Measurements from ENCODE around the gene PROM2. TPM values are rescaled to one million over a fixed set of nuclear protein-coding genes. Genes with fewer than 3 reads are reported as not detected.

The PROM2 gene
- total RNA-seq, 2 experiments from 2014 or later = 0.60 to 0.73 TPM

DNA sequence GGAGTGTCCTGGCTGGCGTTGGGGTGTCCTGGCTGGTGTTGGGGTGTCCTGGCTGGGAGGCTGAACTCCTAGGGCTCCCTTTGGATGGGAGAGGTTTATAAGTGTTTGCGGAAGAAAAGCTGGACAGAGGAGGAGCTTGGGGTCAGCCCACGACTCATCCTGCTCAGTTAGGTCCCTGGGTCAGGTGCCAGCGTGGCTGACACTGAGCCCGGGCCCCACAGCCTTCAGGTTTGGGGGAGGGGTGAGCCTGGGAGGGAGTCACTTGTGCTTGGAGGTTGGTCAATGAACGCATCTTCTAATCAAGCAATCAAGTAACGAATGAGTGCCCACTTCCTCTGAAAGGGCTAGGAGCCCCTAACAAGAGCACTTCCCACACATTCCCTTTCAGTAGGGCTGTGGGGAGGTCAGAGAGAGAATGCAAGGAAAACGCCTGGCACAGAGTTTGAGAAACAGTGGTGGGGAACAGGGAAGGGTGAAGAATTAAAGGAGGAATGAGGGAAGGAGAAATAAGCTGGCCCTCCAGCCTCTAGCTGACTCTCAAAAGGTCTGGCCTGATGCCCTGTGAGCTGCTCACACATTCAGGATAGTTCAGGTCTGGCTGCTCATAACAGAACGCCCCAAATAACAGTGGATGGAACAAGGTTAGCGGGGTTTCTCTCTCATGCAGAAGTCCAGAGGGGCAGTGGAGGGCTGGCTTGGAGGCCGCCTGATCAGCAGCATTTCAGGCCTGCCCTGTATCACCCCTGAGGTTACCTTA is 23.6 kb downstream of the PROM2 start:
- ChIA-PET CTCF (no interaction called here), POLR2A (no interaction called here)
- Mint-ChIP-seq H3K4me1 (ENCODE audit: low read depth) (no peaks in the 10 kb centered on the region), H3K4me3 (no peak overlapping the region), H3K36me3 (ENCODE audit: low read depth) (no peaks in the 10 kb centered on the region), H3K27ac (no peak overlapping the region), H3K27me3 (no peaks in the 10 kb centered on the region), H3K9me3 (no peaks in the 10 kb centered on the region)
- Histone ChIP-seq H3K36me3 (ENCODE audit: insufficient read depth, low read length) (no peaks in the 10 kb centered on the region), H3K4me3 (ENCODE audit: low read length) (no peak overlapping the region), H3K27me3 (ENCODE audit: control insufficient read depth in 1 of 2, insufficient read depth in 2 of 2, low read length in 2 of 2) (no peaks in the 10 kb centered on the region), H3K9me3 (ENCODE audit: control insufficient read depth in 1 of 2, insufficient read depth in 1 of 2, low read length in 2 of 2) (peaks cover 0 to 23% of the 10 kb centered on the region in 2 experiments), H3K27ac (ENCODE audit: low read depth in 1 of 2, low read length in 2 of 2) (no peak overlapping the region), H3K4me1 (ENCODE audit: insufficient read depth, low read length) (no peaks in the 10 kb centered on the region)
- DNase-seq (no peak), ATAC-seq (ENCODE audit: poor library complexity) (no peak)
- intact Hi-C loops (cut with DNase I, micrococcal nuclease) = no loop called here
- TF ChIP-seq, protein P1, sequence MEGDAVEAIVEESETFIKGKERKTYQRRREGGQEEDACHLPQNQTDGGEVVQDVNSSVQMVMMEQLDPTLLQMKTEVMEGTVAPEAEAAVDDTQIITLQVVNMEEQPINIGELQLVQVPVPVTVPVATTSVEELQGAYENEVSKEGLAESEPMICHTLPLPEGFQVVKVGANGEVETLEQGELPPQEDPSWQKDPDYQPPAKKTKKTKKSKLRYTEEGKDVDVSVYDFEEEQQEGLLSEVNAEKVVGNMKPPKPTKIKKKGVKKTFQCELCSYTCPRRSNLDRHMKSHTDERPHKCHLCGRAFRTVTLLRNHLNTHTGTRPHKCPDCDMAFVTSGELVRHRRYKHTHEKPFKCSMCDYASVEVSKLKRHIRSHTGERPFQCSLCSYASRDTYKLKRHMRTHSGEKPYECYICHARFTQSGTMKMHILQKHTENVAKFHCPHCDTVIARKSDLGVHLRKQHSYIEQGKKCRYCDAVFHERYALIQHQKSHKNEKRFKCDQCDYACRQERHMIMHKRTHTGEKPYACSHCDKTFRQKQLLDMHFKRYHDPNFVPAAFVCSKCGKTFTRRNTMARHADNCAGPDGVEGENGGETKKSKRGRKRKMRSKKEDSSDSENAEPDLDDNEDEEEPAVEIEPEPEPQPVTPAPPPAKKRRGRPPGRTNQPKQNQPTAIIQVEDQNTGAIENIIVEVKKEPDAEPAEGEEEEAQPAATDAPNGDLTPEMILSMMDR (IDR thresholded peaks at IDR 0.05) = no peak

DNA sequence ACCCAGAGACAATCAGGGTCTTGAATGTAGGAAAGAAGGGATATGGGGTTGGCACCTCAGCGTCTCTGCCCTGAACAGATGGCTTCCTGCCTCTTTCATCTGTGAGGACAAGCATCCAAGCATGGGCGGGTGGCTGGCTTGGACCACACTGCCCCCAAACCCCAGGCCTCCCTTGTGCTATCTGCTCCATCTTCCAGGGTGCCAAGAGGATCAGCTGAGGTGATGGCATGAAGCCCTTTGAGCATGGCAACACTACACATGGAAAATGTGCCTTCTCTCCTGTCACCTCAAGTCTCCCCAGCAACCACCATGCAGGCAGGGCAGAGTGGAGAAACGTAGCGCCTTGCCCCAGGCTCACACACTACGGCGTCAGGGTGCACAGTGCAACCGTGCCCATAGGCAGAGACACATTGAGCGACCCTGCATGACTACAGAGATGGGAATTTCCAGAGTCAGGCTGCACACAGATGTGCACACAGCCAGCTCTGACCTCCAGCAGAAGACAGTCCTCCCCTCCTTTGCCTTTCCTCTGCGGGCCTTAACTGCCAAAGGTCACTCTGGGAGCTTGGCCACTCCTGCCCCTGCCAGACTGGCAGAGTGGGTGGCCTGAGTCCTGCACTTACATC is 24.4 kb downstream of the PROM2 start:
- H3K9me3 Mint-ChIP-seq = no peaks in the 10 kb centered on the region

DNA sequence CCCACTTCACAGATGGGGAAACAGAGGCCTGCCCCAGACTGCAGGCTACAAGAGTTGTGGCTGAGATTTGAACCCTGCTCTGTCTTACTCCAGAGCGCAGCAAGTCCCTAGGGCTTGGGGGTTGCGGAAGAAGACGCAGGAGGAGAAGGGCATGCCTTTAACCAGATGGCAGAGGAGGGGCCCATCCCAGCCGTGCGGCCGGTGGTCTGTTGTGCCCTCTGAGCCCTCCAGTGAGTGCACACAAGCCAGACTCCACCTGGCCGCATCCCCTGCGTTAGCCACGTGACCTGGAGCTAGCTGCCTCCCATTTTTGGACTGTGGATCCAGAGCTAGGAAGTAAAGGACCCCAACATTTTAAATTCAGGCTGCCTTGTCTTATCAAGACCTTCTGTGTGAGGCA is 25.7 kb downstream of the PROM2 start:
- peaks cover 0 to 2% of the 10 kb centered on the region in 2 experiments for H3K9me3 ChIP-seq (ENCODE audit: control insufficient read depth in 1 of 2, insufficient read depth in 1 of 2, low read length in 2 of 2)
- no peak overlapping the region for H3K27ac Mint-ChIP-seq

More for the DNA sequence above, 24.4 kb downstream of the PROM2 start:
- CTCF ChIA-PET = no interaction called here
- Mint-ChIP-seq H3K4me3 (no peak overlapping the region), H3K4me1 (ENCODE audit: low read depth) (no peaks in the 10 kb centered on the region), H3K27ac (no peak overlapping the region), H3K36me3 (ENCODE audit: low read depth) (no peaks in the 10 kb centered on the region), H3K27me3 (no peaks in the 10 kb centered on the region)
- ATAC-seq (ENCODE audit: poor library complexity) = no peak
- no peaks in the 10 kb centered on the region for H3K27me3 ChIP-seq (ENCODE audit: control insufficient read depth in 1 of 2, insufficient read depth in 2 of 2, low read length in 2 of 2)
- no peak overlapping the region for H3K27ac ChIP-seq (ENCODE audit: low read depth in 1 of 2, low read length in 2 of 2)
- no peaks in the 10 kb centered on the region for H3K36me3 ChIP-seq (ENCODE audit: insufficient read depth, low read length)
- peaks cover 0 to 15% of the 10 kb centered on the region in 2 experiments for H3K9me3 ChIP-seq (ENCODE audit: control insufficient read depth in 1 of 2, insufficient read depth in 1 of 2, low read length in 2 of 2)
- TF ChIP-seq, protein P1 (IDR thresholded peaks at IDR 0.05) = no peak
- H3K4me3 ChIP-seq (ENCODE audit: low read length) = no peak overlapping the region
- H3K4me1 ChIP-seq (ENCODE audit: insufficient read depth, low read length) = no peaks in the 10 kb centered on the region
- no peak for DNase-seq
- intact Hi-C loops (cut with DNase I, micrococcal nuclease) = no loop called here
- POLR2A ChIA-PET = no interaction called here

More for the DNA sequence above, 25.7 kb downstream of the PROM2 start:
- no peaks in the 10 kb centered on the region for H3K36me3 Mint-ChIP-seq (ENCODE audit: low read depth)
- ChIA-PET POLR2A (no interaction called here), CTCF (no interaction called here)
- H3K4me1 Mint-ChIP-seq (ENCODE audit: low read depth) = no peaks in the 10 kb centered on the region
- TF ChIP-seq, protein P1 (IDR thresholded peaks at IDR 0.05) = no peak
- intact Hi-C loops (cut with DNase I, micrococcal nuclease) = no loop called here
- Histone ChIP-seq H3K27ac (ENCODE audit: low read depth in 1 of 2, low read length in 2 of 2) (no peak overlapping the region), H3K27me3 (ENCODE audit: control insufficient read depth in 1 of 2, insufficient read depth in 2 of 2, low read length in 2 of 2) (no peaks in the 10 kb centered on the region), H3K4me3 (ENCODE audit: low read length) (no peak overlapping the region), H3K36me3 (ENCODE audit: insufficient read depth, low read length) (no peaks in the 10 kb centered on the region), H3K4me1 (ENCODE audit: insufficient read depth, low read length) (no peaks in the 10 kb centered on the region)
- H3K9me3 Mint-ChIP-seq = no peaks in the 10 kb centered on the region
- no peaks in the 10 kb centered on the region for H3K27me3 Mint-ChIP-seq
- no peak overlapping the region for H3K4me3 Mint-ChIP-seq
- no peak for ATAC-seq (ENCODE audit: poor library complexity)
- DNase-seq = no peak
